A673 (cell line): Measurements from ENCODE around the gene NTRK3. TPM values are rescaled to one million over a fixed set of nuclear protein-coding genes. Genes with fewer than 3 reads are reported as not detected.

Experiments
- BruUV-seq: library from RNA; stranded (reverse); fragments of 400-500 nt; replicated peaks from 2 replicates; lab custom pipeline; 2021; lab: Mats Ljungman, UMichigan
- CTCF ChIA-PET: fragments of 300-600 bp; sonication (Branson Sonifier 250); formaldehyde crosslinking; loops from one replicate; lab custom pipeline; 2022; ENCODE audit warnings: antibody characterized with exemption; lab: Charles Lee
- POLR2A ChIA-PET: fragments of 300-600 bp; sonication (Branson Sonifier 250); formaldehyde crosslinking; loops from one replicate; lab custom pipeline; 2022; ENCODE audit warnings: antibody characterized with exemption; ENCODE audit not compliant: low non-redundant PET; lab: Charles Lee
- DNase-seq: peaks from one replicate; pipeline ENCODE4 v3.0.0-alpha.2; 2015; ENCODE audit warnings: low spot score
- H3K27ac ChIP-seq: fragments of 200-600 bp; sonication (generic); 2 replicates; pipeline ENCODE4 v1.5.1; 2016; ENCODE audit warnings: mixed run types, low read depth, mild to moderate bottlenecking, mixed read lengths, antibody characterized with exemption, low read length; ENCODE audit not compliant: poor library complexity, severe bottlenecking
- H3K27me3 ChIP-seq: fragments of 200-600 bp; sonication (generic); replicated peaks from 2 replicates; pipeline ENCODE4 v1.6.1; 2017; ENCODE audit warnings: mixed run types, low read depth, mild to moderate bottlenecking, mixed read lengths, antibody characterized with exemption, low read length; ENCODE audit not compliant: insufficient read depth, poor library complexity
- H3K36me3 ChIP-seq: fragments of 200-600 bp; sonication (generic); 2 replicates; pipeline ENCODE4 v1.6.1; 2016; ENCODE audit warnings: mixed run types, mild to moderate bottlenecking, mixed read lengths, antibody characterized with exemption, low read length; ENCODE audit not compliant: insufficient read depth, poor library complexity, severe bottlenecking
- H3K4me1 ChIP-seq: fragments of 200-600 bp; sonication (generic); 2 replicates; pipeline ENCODE4 v1.6.1; 2017; ENCODE audit warnings: mixed run types, mild to moderate bottlenecking, mixed read lengths, antibody characterized with exemption, low read length; ENCODE audit not compliant: insufficient read depth, poor library complexity, severe bottlenecking
- H3K4me3 ChIP-seq: fragments of 200-600 bp; sonication (generic); 2 replicates; pipeline ENCODE4 v1.5.1; 2016; ENCODE audit warnings: low read depth, mixed run types, mild to moderate bottlenecking, mixed read lengths, low read length; ENCODE audit not compliant: poor library complexity, severe bottlenecking
- H3K9me3 ChIP-seq: fragments of 200-600 bp; sonication (generic); 2 replicates; pipeline ENCODE4 v1.6.1; 2016; ENCODE audit warnings: mixed run types, low read depth, mild to moderate bottlenecking, mixed read lengths, antibody characterized with exemption, low read length; ENCODE audit not compliant: poor library complexity, severe bottlenecking
- CTCF ChIP-seq: fragments of 300-800, 200-600 bp; sonication (generic); conservative IDR thresholded peaks from 2 replicates; pipeline ENCODE4 v1.5.1; 2017; ENCODE audit warnings: low read depth, mild to moderate bottlenecking, antibody characterized with exemption, low read length, moderate library complexity, mixed read lengths
- EZH2 ChIP-seq: fragments of 200-600 bp; sonication (generic); IDR thresholded peaks from 2 replicates; pipeline ENCODE4 v1.6.1; 2017; ENCODE audit warnings: borderline replicate concordance, low read depth, mild to moderate bottlenecking, mixed read lengths, antibody characterized with exemption, low read length; ENCODE audit not compliant: poor library complexity, severe bottlenecking
- intact Hi-C: fragments of 100-400 bp; cut with micrococcal nuclease; formaldehyde crosslinking; loops from one replicate; pipeline ENCODE4 v1.10.0; 2022; ENCODE audit not compliant: unreplicated experiment
- total RNA-seq: library from RNA; stranded (reverse); gene quantifications from 2 replicates; pipeline ENCODE4 v1.2.3, GENCODE V29; 2021

The NTRK3 gene
- total RNA-seq, 1 experiment from 2014 or later: not detected

- Histone ChIP-seq H3K4me1 (no peaks in the 10 kb centered on the region), H3K36me3 (no peaks in the 10 kb centered on the region), H3K27ac (no peak overlapping the region), H3K4me3 (no peak overlapping the region), H3K9me3 (no peaks in the 10 kb centered on the region), H3K27me3 (peaks cover 20% of the 10 kb centered on the region)
- intact Hi-C loops: no loop called here
- no TSS peak for BruUV-seq
- POLR2A ChIA-PET: no interaction called here
- CTCF ChIA-PET: no interaction called here
- TF ChIP-seq CTCF (no peak), EZH2 (no peak)
- DNase-seq: no peak
Observed at GRCh38 chr15:88120026-88120425, 136.5 kb downstream of the NTRK3 start.

- TF ChIP-seq EZH2 (no peak), CTCF (no peak)
- no TSS peak for BruUV-seq
- intact Hi-C loops: no loop called here
- no peaks in the 10 kb centered on the region for H3K9me3 ChIP-seq
- H3K27me3 ChIP-seq: peaks cover 20% of the 10 kb centered on the region
- CTCF ChIA-PET: no interaction called here
- no peak overlapping the region for H3K27ac ChIP-seq
- H3K4me3 ChIP-seq: no peak overlapping the region
- POLR2A ChIA-PET: no interaction called here
- DNase-seq: no peak
- H3K36me3 ChIP-seq: no peaks in the 10 kb centered on the region
- no peaks in the 10 kb centered on the region for H3K4me1 ChIP-seq
Observed at GRCh38 chr15:88118741-88119140, 137.8 kb downstream of the NTRK3 start.

- no peak overlapping the region for H3K27ac ChIP-seq
- no peaks in the 10 kb centered on the region for H3K4me1 ChIP-seq
- intact Hi-C loops: no loop called here
- DNase-seq: no peak
- H3K36me3 ChIP-seq: no peaks in the 10 kb centered on the region
- H3K27me3 ChIP-seq: peaks cover 20% of the 10 kb centered on the region
- ChIA-PET POLR2A (no interaction called here), CTCF (no interaction called here)
- BruUV-seq: no TSS peak
- TF ChIP-seq CTCF (no peak), EZH2 (no peak)
- no peak overlapping the region for H3K4me3 ChIP-seq
- H3K9me3 ChIP-seq: no peaks in the 10 kb centered on the region
Observed at GRCh38 chr15:88118035-88118434, 138.5 kb downstream of the NTRK3 start.
